A673 (cell line): ENCODE results near the gene TNFRSF12A. TPM values are rescaled to one million over a fixed set of nuclear protein-coding genes. Genes with fewer than 3 reads are reported as not detected.
"Not testable (repeated sequence)": the region's sequence is repeated elsewhere in the genome, so short reads cannot be mapped to it uniquely, and the experiment has no call there.

ENCODE experiments used
- BruUV-seq: library from RNA; stranded (reverse); fragments of 400-500 nt; replicated peaks from 2 replicates; lab custom pipeline; 2021; lab: Mats Ljungman, UMichigan
- CTCF ChIA-PET: fragments of 300-600 bp; sonication (Branson Sonifier 250); formaldehyde crosslinking; loops from one replicate; lab custom pipeline; 2022; ENCODE audit warnings: antibody characterized with exemption; lab: Charles Lee
- POLR2A ChIA-PET: fragments of 300-600 bp; sonication (Branson Sonifier 250); formaldehyde crosslinking; loops from one replicate; lab custom pipeline; 2022; ENCODE audit warnings: antibody characterized with exemption; ENCODE audit not compliant: low non-redundant PET; lab: Charles Lee
- DNase-seq: peaks from one replicate; pipeline ENCODE4 v3.0.0-alpha.2; 2015; ENCODE audit warnings: low spot score
- H3K27ac ChIP-seq: fragments of 200-600 bp; sonication (generic); 2 replicates; pipeline ENCODE4 v1.5.1; 2016; ENCODE audit warnings: mixed run types, low read depth, mild to moderate bottlenecking, mixed read lengths, antibody characterized with exemption, low read length; ENCODE audit not compliant: poor library complexity, severe bottlenecking
- H3K27me3 ChIP-seq: fragments of 200-600 bp; sonication (generic); replicated peaks from 2 replicates; pipeline ENCODE4 v1.6.1; 2017; ENCODE audit warnings: mixed run types, low read depth, mild to moderate bottlenecking, mixed read lengths, antibody characterized with exemption, low read length; ENCODE audit not compliant: insufficient read depth, poor library complexity
- H3K36me3 ChIP-seq: fragments of 200-600 bp; sonication (generic); 2 replicates; pipeline ENCODE4 v1.6.1; 2016; ENCODE audit warnings: mixed run types, mild to moderate bottlenecking, mixed read lengths, antibody characterized with exemption, low read length; ENCODE audit not compliant: insufficient read depth, poor library complexity, severe bottlenecking
- H3K4me1 ChIP-seq: fragments of 200-600 bp; sonication (generic); 2 replicates; pipeline ENCODE4 v1.6.1; 2017; ENCODE audit warnings: mixed run types, mild to moderate bottlenecking, mixed read lengths, antibody characterized with exemption, low read length; ENCODE audit not compliant: insufficient read depth, poor library complexity, severe bottlenecking
- H3K4me3 ChIP-seq: fragments of 200-600 bp; sonication (generic); 2 replicates; pipeline ENCODE4 v1.5.1; 2016; ENCODE audit warnings: low read depth, mixed run types, mild to moderate bottlenecking, mixed read lengths, low read length; ENCODE audit not compliant: poor library complexity, severe bottlenecking
- H3K9me3 ChIP-seq: fragments of 200-600 bp; sonication (generic); 2 replicates; pipeline ENCODE4 v1.6.1; 2016; ENCODE audit warnings: mixed run types, low read depth, mild to moderate bottlenecking, mixed read lengths, antibody characterized with exemption, low read length; ENCODE audit not compliant: poor library complexity, severe bottlenecking
- EZH2 ChIP-seq: fragments of 200-600 bp; sonication (generic); IDR thresholded peaks from 2 replicates; pipeline ENCODE4 v1.6.1; 2017; ENCODE audit warnings: borderline replicate concordance, low read depth, mild to moderate bottlenecking, mixed read lengths, antibody characterized with exemption, low read length; ENCODE audit not compliant: poor library complexity, severe bottlenecking
- intact Hi-C: fragments of 100-400 bp; cut with micrococcal nuclease; formaldehyde crosslinking; loops from one replicate; pipeline ENCODE4 v1.10.0; 2022; ENCODE audit not compliant: unreplicated experiment
- total RNA-seq: library from RNA; stranded (reverse); gene quantifications from 2 replicates; pipeline ENCODE4 v1.2.3, GENCODE V29; 2021
- TF ChIP-seq, protein P1 (sequence below): fragments of 300-800, 200-600 bp; sonication (generic); conservative IDR thresholded peaks from 2 replicates; pipeline ENCODE4 v1.5.1; 2017; ENCODE audit warnings: low read depth, mild to moderate bottlenecking, antibody characterized with exemption, low read length, moderate library complexity, mixed read lengths

The TNFRSF12A gene
- total RNA-seq, 1 experiment from 2014 or later: 39.5 TPM

GRCh38 chr16:3068487-3068886 lies 48.3 kb downstream of the TNFRSF12A start:
- no peak for DNase-seq
- TF ChIP-seq, protein P1, sequence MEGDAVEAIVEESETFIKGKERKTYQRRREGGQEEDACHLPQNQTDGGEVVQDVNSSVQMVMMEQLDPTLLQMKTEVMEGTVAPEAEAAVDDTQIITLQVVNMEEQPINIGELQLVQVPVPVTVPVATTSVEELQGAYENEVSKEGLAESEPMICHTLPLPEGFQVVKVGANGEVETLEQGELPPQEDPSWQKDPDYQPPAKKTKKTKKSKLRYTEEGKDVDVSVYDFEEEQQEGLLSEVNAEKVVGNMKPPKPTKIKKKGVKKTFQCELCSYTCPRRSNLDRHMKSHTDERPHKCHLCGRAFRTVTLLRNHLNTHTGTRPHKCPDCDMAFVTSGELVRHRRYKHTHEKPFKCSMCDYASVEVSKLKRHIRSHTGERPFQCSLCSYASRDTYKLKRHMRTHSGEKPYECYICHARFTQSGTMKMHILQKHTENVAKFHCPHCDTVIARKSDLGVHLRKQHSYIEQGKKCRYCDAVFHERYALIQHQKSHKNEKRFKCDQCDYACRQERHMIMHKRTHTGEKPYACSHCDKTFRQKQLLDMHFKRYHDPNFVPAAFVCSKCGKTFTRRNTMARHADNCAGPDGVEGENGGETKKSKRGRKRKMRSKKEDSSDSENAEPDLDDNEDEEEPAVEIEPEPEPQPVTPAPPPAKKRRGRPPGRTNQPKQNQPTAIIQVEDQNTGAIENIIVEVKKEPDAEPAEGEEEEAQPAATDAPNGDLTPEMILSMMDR: no peak
- TF ChIP-seq EZH2: no peak
- Histone ChIP-seq H3K36me3 (no peaks in the 10 kb centered on the region), H3K4me3 (no peak overlapping the region), H3K27me3 (no peaks in the 10 kb centered on the region), H3K4me1 (no peaks in the 10 kb centered on the region), H3K9me3 (no peaks in the 10 kb centered on the region), H3K27ac (no peak overlapping the region)
- POLR2A ChIA-PET: no interaction called here
- intact Hi-C loops: no loop called here
- BruUV-seq: no TSS peak
- CTCF ChIA-PET: no interaction called here

DNA sequence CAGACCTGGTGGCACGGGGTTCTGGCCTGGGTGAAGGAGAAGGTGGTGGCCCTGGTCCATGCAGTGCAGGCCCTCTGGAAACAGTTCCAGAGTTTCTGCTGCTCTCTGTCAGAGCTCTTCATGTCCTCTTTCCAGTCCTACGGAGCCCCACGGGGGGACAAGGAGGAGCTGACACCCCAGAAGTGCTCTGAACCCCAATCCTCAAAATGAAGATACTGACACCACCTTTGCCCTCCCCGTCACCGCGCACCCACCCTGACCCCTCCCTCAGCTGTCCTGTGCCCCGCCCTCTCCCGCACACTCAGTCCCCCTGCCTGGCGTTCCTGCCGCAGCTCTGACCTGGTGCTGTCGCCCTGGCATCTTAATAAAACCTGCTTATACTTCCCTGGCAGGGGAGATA lies 49.0 kb downstream of the TNFRSF12A start:
- H3K27me3 ChIP-seq, H3K4me1 ChIP-seq, DNase-seq, intact Hi-C loops, H3K4me3 ChIP-seq, H3K27ac ChIP-seq, H3K36me3 ChIP-seq, POLR2A ChIA-PET, BruUV-seq, CTCF ChIA-PET, H3K9me3 ChIP-seq: not testable (repeated sequence)

DNA sequence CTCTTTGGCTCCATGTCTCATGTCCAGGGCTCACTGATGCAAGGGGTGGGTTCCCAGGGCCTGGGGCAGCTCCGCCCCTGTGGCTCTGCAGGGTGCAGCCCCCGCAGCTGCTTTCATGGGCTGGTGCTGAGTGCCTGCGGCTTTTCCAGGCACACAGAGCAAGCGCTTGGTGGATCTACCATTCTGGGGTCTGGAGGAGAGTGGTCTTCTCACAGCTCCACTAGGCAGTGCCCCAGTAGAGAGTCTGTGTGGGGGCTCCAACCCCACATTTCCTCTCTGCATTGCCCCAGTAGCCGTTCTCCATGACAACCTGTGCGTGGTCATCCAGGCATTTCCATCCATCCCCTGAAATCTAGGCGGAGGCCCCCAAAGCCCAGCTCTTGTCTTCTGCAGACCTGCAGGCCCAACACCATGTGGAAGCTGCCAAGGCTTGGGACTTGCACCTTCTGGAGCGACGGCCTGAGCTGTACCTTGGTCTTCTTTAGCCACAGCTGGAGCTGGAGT lies 50.5 kb downstream of the TNFRSF12A start:
- POLR2A ChIA-PET: no interaction called here
- intact Hi-C loops: no loop called here
- BruUV-seq: no TSS peak
- H3K27ac ChIP-seq: no peak overlapping the region
- no peaks in the 10 kb centered on the region for H3K27me3 ChIP-seq
- no peaks in the 10 kb centered on the region for H3K36me3 ChIP-seq
- TF ChIP-seq, protein P1: no peak
- no peak for TF ChIP-seq EZH2
- CTCF ChIA-PET: no interaction called here
- DNase-seq: no peak
- H3K4me3 ChIP-seq: no peak overlapping the region
- no peaks in the 10 kb centered on the region for H3K9me3 ChIP-seq
- H3K4me1 ChIP-seq: no peaks in the 10 kb centered on the region

DNA sequence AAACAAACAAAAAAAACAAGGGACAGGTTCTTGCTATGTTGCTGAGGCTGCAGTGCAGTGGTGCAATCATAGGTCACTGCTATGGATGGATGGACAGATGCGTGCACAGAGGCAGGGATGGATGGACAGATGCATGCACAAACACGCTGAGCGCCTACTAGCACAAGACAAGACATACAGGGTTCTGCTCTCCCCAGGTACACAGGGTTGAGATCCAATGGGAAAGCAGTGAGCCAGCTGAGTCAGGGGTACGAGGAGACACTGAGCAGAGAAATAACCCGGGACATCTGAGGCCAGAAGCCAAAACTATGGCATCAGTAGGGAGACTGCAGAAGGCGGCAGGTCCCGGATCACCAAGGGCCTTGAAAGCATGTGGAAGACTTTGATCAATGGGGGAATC lies 51.5 kb downstream of the TNFRSF12A start:
- no TSS peak for BruUV-seq
- CTCF ChIA-PET: no interaction called here
- POLR2A ChIA-PET: no interaction called here
- Histone ChIP-seq H3K27me3 (peaks cover 4% of the 10 kb centered on the region), H3K27ac (no peak overlapping the region), H3K4me3 (no peak overlapping the region), H3K9me3 (no peaks in the 10 kb centered on the region), H3K4me1 (no peaks in the 10 kb centered on the region), H3K36me3 (no peaks in the 10 kb centered on the region)
- TF ChIP-seq, protein P1: no peak
- no peak for TF ChIP-seq EZH2
- no peak for DNase-seq
- intact Hi-C loops: no loop called here

Other genes starting within 250 kb of the TNFRSF12A start
- 188 and 206 TPM in 2 replicates for gene ELOB, start 243.1 kb upstream of the TNFRSF12A start, total RNA-seq
- not detected in 2 replicates for gene PRSS33, start 232.8 kb upstream of the TNFRSF12A start, total RNA-seq
- gene PRSS41, start 221.9 kb upstream of the TNFRSF12A start, total RNA-seq: not detected in 2 replicates
- gene PRSS21, start 203.1 kb upstream of the TNFRSF12A start, total RNA-seq: not detected in 2 replicates
- gene ZG16B, start 190.1 kb upstream of the TNFRSF12A start, total RNA-seq: not detected in 2 replicates
- not detected in 2 replicates for gene PRSS22, start 162.2 kb upstream of the TNFRSF12A start, total RNA-seq
- 23.9 and 28.5 TPM in 2 replicates for gene FLYWCH2, start 137.2 kb upstream of the TNFRSF12A start, total RNA-seq
- 46.8 and 47.0 TPM in 2 replicates for gene FLYWCH1, start 108.4 kb upstream of the TNFRSF12A start, total RNA-seq
- 0.49 and 1.6 TPM in 2 replicates for gene KREMEN2, start 56.1 kb upstream of the TNFRSF12A start, total RNA-seq
- 46.5 and 49.7 TPM in 2 replicates for gene PAQR4, start 51.0 kb upstream of the TNFRSF12A start, total RNA-seq
- gene PKMYT1, start 39.9 kb upstream of the TNFRSF12A start, total RNA-seq: 120 and 128 TPM in 2 replicates
- not detected in 2 replicates for gene CLDN9, start 7.4 kb upstream of the TNFRSF12A start, total RNA-seq
- 0.21 and 0.31 TPM in 2 replicates for gene CLDN6, start 2.2 kb upstream of the TNFRSF12A start, total RNA-seq
- gene HCFC1R1, start 3.6 kb downstream of the TNFRSF12A start, total RNA-seq: 46.6 and 51.4 TPM in 2 replicates
- 52.5 and 59.3 TPM in 2 replicates for gene THOC6, start 3.7 kb downstream of the TNFRSF12A start, total RNA-seq
- not detected in 2 replicates for gene BICDL2, start 16.6 kb downstream of the TNFRSF12A start, total RNA-seq
- gene MMP25, start 26.2 kb downstream of the TNFRSF12A start, total RNA-seq: 0.80 and 1.3 TPM in 2 replicates
- gene IL32, start 45.3 kb downstream of the TNFRSF12A start, total RNA-seq: 4.5 and 7.7 TPM in 2 replicates
- gene ZSCAN10, start 78.9 kb downstream of the TNFRSF12A start, total RNA-seq: not detected in 2 replicates
- gene ZNF205, start 92.2 kb downstream of the TNFRSF12A start, total RNA-seq: 16.8 and 19.0 TPM in 2 replicates
- 16.0 and 16.1 TPM in 2 replicates for gene ZNF213, start 114.7 kb downstream of the TNFRSF12A start, total RNA-seq
- not detected in 2 replicates for gene OR1F1, start 167.8 kb downstream of the TNFRSF12A start, total RNA-seq
- 10.8 and 13.0 TPM in 2 replicates for gene ZNF200, start 214.8 kb downstream of the TNFRSF12A start, total RNA-seq
- gene MEFV, start 236.3 kb downstream of the TNFRSF12A start, total RNA-seq: not detected in 2 replicates